DMS79 (cell line): Measurements from ENCODE around the gene OR4D6.
"Not testable (repeated sequence)": the region's sequence is repeated elsewhere in the genome, so short reads cannot be mapped to it uniquely, and the experiment has no call there.

Source experiments
- DNase-seq: peaks from one replicate; lab custom pipeline; 2025; lab: John Stamatoyannopoulos, UW

OR4D6 gene

GRCh38 chr11:59456661-59457060 lies at the start of gene OR4D6:
OR4D6 (plus strand) TSS chr11:59456961; CDS start chr11:59456961, 0 bp downstream.
- no peak for DNase-seq

- no peak for DNase-seq
Observed at GRCh38 chr11:59413646-59414045, 43.1 kb upstream of the OR4D6 start.

- no peak for DNase-seq
Observed at GRCh38 chr11:59415111-59415510, 41.6 kb upstream of the OR4D6 start.

- no peak for DNase-seq
Observed at GRCh38 chr11:59416613-59417012, 40.1 kb upstream of the OR4D6 start.

GRCh38 chr11:59417023-59417422 lies 39.7 kb upstream of the OR4D6 start:
- DNase-seq, result no peak

GRCh38 chr11:59418156-59418555 lies 38.6 kb upstream of the OR4D6 start:
- no peak for DNase-seq

- no peak for DNase-seq
Observed at GRCh38 chr11:59423835-59424234, 32.9 kb upstream of the OR4D6 start.

- DNase-seq, result no peak
Observed at GRCh38 chr11:59425131-59425530, 31.6 kb upstream of the OR4D6 start.

GRCh38 chr11:59426361-59427067 lies 30.2 kb upstream of the OR4D6 start, which contains the start of gene OR5A2:
OR5A2 (minus strand) TSS chr11:59426413; CDS start chr11:59422953, 3,460 bp downstream.
- DNase-seq, result no peak

- no peak for DNase-seq
Observed at GRCh38 chr11:59427068-59427382, 29.7 kb upstream of the OR4D6 start.

GRCh38 chr11:59429924-59430516 lies 26.7 kb upstream of the OR4D6 start:
- DNase-seq, result no peak

GRCh38 chr11:59436169-59436568 lies 20.6 kb upstream of the OR4D6 start, which contains the start of gene OR5A1:
OR5A1 (plus strand) TSS chr11:59436469; CDS start chr11:59443169, 6,700 bp downstream.
- DNase-seq, result no peak

GRCh38 chr11:59437770-59438169 lies 19.0 kb upstream of the OR4D6 start:
- no peak for DNase-seq

- DNase-seq, result not testable (repeated sequence)
Observed at GRCh38 chr11:59445624-59446023, 11.1 kb upstream of the OR4D6 start.

GRCh38 chr11:59448484-59448883 lies 8.3 kb upstream of the OR4D6 start:
- no peak for DNase-seq

- no peak for DNase-seq
Observed at GRCh38 chr11:59459916-59460315, 3.2 kb downstream of the OR4D6 start.

GRCh38 chr11:59463190-59463641 lies 6.5 kb downstream of the OR4D6 start:
- no peak for DNase-seq

GRCh38 chr11:59473015-59473414 lies 16.3 kb downstream of the OR4D6 start, which contains the start of gene OR4D10:
OR4D10 (plus strand) TSS chr11:59473315; CDS start chr11:59477430, 4,115 bp downstream.
- DNase-seq, result no peak

- no peak for DNase-seq
Observed at GRCh38 chr11:59475176-59475575, 18.4 kb downstream of the OR4D6 start.

GRCh38 chr11:59479906-59480305 lies 23.1 kb downstream of the OR4D6 start:
- DNase-seq, result no peak

GRCh38 chr11:59480359-59480758 lies 23.6 kb downstream of the OR4D6 start:
- no peak for DNase-seq

GRCh38 chr11:59501931-59502330 lies 45.2 kb downstream of the OR4D6 start:
- DNase-seq, result no peak

GRCh38 chr11:59503276-59503675 lies 46.5 kb downstream of the OR4D6 start, which contains the start of gene OR4D11:
OR4D11 (plus strand) TSS chr11:59503576; CDS start chr11:59503576, 0 bp downstream.
- no peak for DNase-seq
